Measurements from ENCODE around the gene PRDM1.

PRDM1 gene

GRCh38 chr6:106086814-106087175, 659 bp downstream of the PRDM1 start:
- no peak for DNase-seq (ENCODE audit: low spot score)
- no peak for TF ChIP-seq CTCF (conservative IDR thresholded peaks at IDR 0.05; ENCODE audit: low read depth)
- CTCF ChIA-PET: interaction anchor here (0.5 to 1.4 kb wide), 11 partner anchors 14 to 656 kb away, joined by 3 to 8 read pairs (median 5); no protein-coding TSS in a partner anchor
- POLR2A ChIA-PET (ENCODE audit: low non-redundant PET): interaction anchor here (0.5 kb wide), 1 partner anchor 68 kb away, joined by 10 read pairs; no protein-coding TSS in a partner anchor
- H3K27ac ChIP-seq: no peak overlapping the region

GRCh38 chr6:106087548-106088325, 1.6 kb downstream of the PRDM1 start:
- H3K27ac ChIP-seq: peak overlapping the region; percentile 33; the same call in 1 of the 2 replicates
- TF ChIP-seq CTCF (conservative IDR thresholded peaks at IDR 0.05; ENCODE audit: low read depth): no peak
- POLR2A ChIA-PET (ENCODE audit: low non-redundant PET): no interaction called here
- no peak for DNase-seq (ENCODE audit: low spot score)
- CTCF ChIA-PET: interaction anchor here (0.7 kb wide), 1 partner anchor 1508 kb away, joined by 6 read pairs; no protein-coding TSS in a partner anchor

GRCh38 chr6:106090001-106090400, 3.9 kb downstream of the PRDM1 start:
- no peak overlapping the region for H3K27ac ChIP-seq
- POLR2A ChIA-PET (ENCODE audit: low non-redundant PET): interaction anchor here (0.7 to 0.8 kb wide), 2 partner anchors 97 to 235 kb away, joined by 3 read pairs; no protein-coding TSS in a partner anchor
- DNase-seq (ENCODE audit: low spot score): no peak
- no peak for TF ChIP-seq CTCF (conservative IDR thresholded peaks at IDR 0.05; ENCODE audit: low read depth)
- CTCF ChIA-PET: interaction anchor here (0.6 to 1.4 kb wide), 6 partner anchors 52 to 254 kb away, joined by 3 to 7 read pairs (median 4); no protein-coding TSS in a partner anchor

- TF ChIP-seq CTCF (conservative IDR thresholded peaks at IDR 0.05; ENCODE audit: low read depth): no peak
- POLR2A ChIA-PET (ENCODE audit: low non-redundant PET): no interaction called here
- no peak for DNase-seq (ENCODE audit: low spot score)
- CTCF ChIA-PET: interaction anchor here (0.6 to 2.9 kb wide), 4 partner anchors 39 to 202 kb away, joined by 3 to 22 read pairs (median 4); no protein-coding TSS in a partner anchor
- H3K27ac ChIP-seq: no peak overlapping the region
These were observed 6.1 kb downstream of the PRDM1 start for GRCh38 chr6:106092279-106092678.

GRCh38 chr6:106094261-106094963, 8.3 kb downstream of the PRDM1 start:
- CTCF ChIA-PET: interaction anchor here (2.9 kb wide), 1 partner anchor 129 kb away, joined by 22 read pairs; no protein-coding TSS in a partner anchor
- DNase-seq (ENCODE audit: low spot score): no peak

More at GRCh38 chr6:106094261-106094963, 8.3 kb downstream of the PRDM1 start:
- TF ChIP-seq CTCF (conservative IDR thresholded peaks at IDR 0.05; ENCODE audit: low read depth): no peak
- POLR2A ChIA-PET (ENCODE audit: low non-redundant PET): interaction anchor here (0.6 kb wide), 1 partner anchor 411 kb away, joined by 3 read pairs; no protein-coding TSS in a partner anchor
- no peak overlapping the region for H3K27ac ChIP-seq

Measured in RWPE1 (cell line).